Measurements from ENCODE around the gene BANP.
"Not testable (repeated sequence)": the region's sequence is repeated elsewhere in the genome, so short reads cannot be mapped to it uniquely, and the experiment has no call there.

BANP gene

GRCh38 chr16:87966685-87967185 lies 15.5 kb downstream of the BANP start:
- no peak for DNase-seq

- DNase-seq: no peak
Measured at GRCh38 chr16:87968541-87968940, 17.3 kb downstream of the BANP start.

GRCh38 chr16:87970186-87970585 lies 19.0 kb downstream of the BANP start:
- no peak for DNase-seq

GRCh38 chr16:87971933-87972332 lies 20.7 kb downstream of the BANP start:
- peak; percentile 21 for DNase-seq

GRCh38 chr16:87973717-87974116 lies 22.5 kb downstream of the BANP start:
- no peak for DNase-seq

- DNase-seq: no peak
Measured at GRCh38 chr16:87974178-87974577, 22.9 kb downstream of the BANP start.

GRCh38 chr16:87976665-87977064 lies 25.4 kb downstream of the BANP start:
- no peak for DNase-seq

- no peak for DNase-seq
Measured at GRCh38 chr16:87978127-87978526, 26.9 kb downstream of the BANP start.

GRCh38 chr16:87979352-87979751 lies 28.1 kb downstream of the BANP start:
- DNase-seq: peak; percentile 71

- peak; percentile 1 for DNase-seq
Measured at GRCh38 chr16:87979911-87980630, 28.8 kb downstream of the BANP start.

- DNase-seq: not testable (repeated sequence)
Measured at GRCh38 chr16:87981376-87981775, 30.1 kb downstream of the BANP start.

- no peak for DNase-seq
Measured at GRCh38 chr16:87982581-87983041, 31.4 kb downstream of the BANP start.

- DNase-seq: not testable (repeated sequence)
Measured at GRCh38 chr16:87983072-87983736, 32.0 kb downstream of the BANP start.

GRCh38 chr16:87983737-87984097 lies 32.5 kb downstream of the BANP start:
- not testable (repeated sequence) for DNase-seq

- DNase-seq: not testable (repeated sequence)
Measured at GRCh38 chr16:87984180-87984579, 32.9 kb downstream of the BANP start.

GRCh38 chr16:87984632-87985267 lies 33.5 kb downstream of the BANP start:
- no peak for DNase-seq

- not testable (repeated sequence) for DNase-seq
Measured at GRCh38 chr16:87985493-87985892, 34.3 kb downstream of the BANP start.

GRCh38 chr16:87986361-87986849 lies 35.2 kb downstream of the BANP start:
- DNase-seq: not testable (repeated sequence)

- DNase-seq: not testable (repeated sequence)
Measured at GRCh38 chr16:87988596-87988995, 37.4 kb downstream of the BANP start.

- not testable (repeated sequence) for DNase-seq
Measured at GRCh38 chr16:87990254-87990653, 39.0 kb downstream of the BANP start.

- not testable (repeated sequence) for DNase-seq
Measured at GRCh38 chr16:87992142-87992541, 40.9 kb downstream of the BANP start.

GRCh38 chr16:87993901-87994300 lies 42.7 kb downstream of the BANP start:
- DNase-seq: no peak

- DNase-seq: no peak
Measured at GRCh38 chr16:87995644-87996043, 44.4 kb downstream of the BANP start.

All from DMS53 (cell line).